ENCODE data around the gene KCNH2. TPM values are rescaled to one million over a fixed set of nuclear protein-coding genes. Genes with fewer than 3 reads are reported as not detected.

The KCNH2 gene
- total and polyA plus RNA-seq, 2 experiments from 2014 or later = 2.6 to 14.7 TPM

DNA sequence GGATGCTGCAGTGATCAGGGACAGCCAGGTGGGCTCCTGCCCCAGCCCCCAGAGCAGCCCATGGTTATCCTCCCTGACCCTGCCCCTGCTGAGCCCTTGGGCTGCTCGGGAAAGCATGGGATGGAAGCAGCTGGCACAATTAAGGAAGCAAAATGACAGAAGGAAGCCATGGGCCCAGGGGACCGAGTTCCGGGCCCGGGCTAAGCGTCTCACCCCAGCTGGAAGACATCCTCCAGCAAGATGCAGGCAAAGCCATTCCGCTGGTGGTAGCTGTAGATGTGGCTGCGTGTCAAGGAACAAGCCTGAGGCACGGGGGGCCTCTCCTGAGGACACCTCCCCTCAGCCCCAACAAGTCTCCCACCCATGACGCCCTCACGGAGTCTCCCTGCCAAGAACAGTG is 45.1 kb upstream of the KCNH2 start:
- peaks cover 35% of the 10 kb centered on the region for H3K4me1 Mint-ChIP-seq
- no peak overlapping the region for H3K4me3 Mint-ChIP-seq

More for the DNA sequence above, 45.1 kb upstream of the KCNH2 start:
- no peak overlapping the region for H3K27ac ChIP-seq (ENCODE audit: low read depth)
- no peak overlapping the region for H3K4me2 ChIP-seq
- H3F3A ChIP-seq (replicated peaks; ENCODE audit: low read depth) = no peaks in the 10 kb centered on the region; the same call in 1 of the 2 replicates
- peaks cover 27% of the 10 kb centered on the region for H3K27me3 Mint-ChIP-seq (ENCODE audit: insufficient read depth, low read depth, poor library complexity)
- H3K27ac Mint-ChIP-seq = no peak overlapping the region
- peaks cover 47% of the 10 kb centered on the region for H3K27me3 ChIP-seq (ENCODE audit: insufficient read depth)
- H3K4me1 ChIP-seq (ENCODE audit: insufficient read depth) = peaks cover 15% of the 10 kb centered on the region
- TF ChIP-seq JUNB (IDR thresholded peaks at IDR 0.05; ENCODE audit: unreplicated experiment) (no peak), EZH2 (IDR thresholded peaks at IDR 0.05; ENCODE audit: low read depth, unreplicated experiment) (no peak), STAT1 (IDR thresholded peaks at IDR 0.05; ENCODE audit: unreplicated experiment) (no peak), EZH2phosphoT487 (IDR thresholded peaks at IDR 0.05; ENCODE audit: unreplicated experiment) (no peak), ZNF114 (CRISPR knock-in tag; IDR thresholded peaks at IDR 0.05) (no peak), NANOG (IDR thresholded peaks at IDR 0.05; ENCODE audit: borderline replicate concordance) (no peak), CREB1 (CRISPR knock-in tag; IDR thresholded peaks at IDR 0.05; ENCODE audit: low read depth) (no peak), ZNF331 (CRISPR knock-in tag; IDR thresholded peaks at IDR 0.05; ENCODE audit: low read depth) (no peak), POLR2AphosphoS5 (IDR thresholded peaks at IDR 0.05; ENCODE audit: low read depth) (no peak)
- TF ChIP-seq, protein P1, sequence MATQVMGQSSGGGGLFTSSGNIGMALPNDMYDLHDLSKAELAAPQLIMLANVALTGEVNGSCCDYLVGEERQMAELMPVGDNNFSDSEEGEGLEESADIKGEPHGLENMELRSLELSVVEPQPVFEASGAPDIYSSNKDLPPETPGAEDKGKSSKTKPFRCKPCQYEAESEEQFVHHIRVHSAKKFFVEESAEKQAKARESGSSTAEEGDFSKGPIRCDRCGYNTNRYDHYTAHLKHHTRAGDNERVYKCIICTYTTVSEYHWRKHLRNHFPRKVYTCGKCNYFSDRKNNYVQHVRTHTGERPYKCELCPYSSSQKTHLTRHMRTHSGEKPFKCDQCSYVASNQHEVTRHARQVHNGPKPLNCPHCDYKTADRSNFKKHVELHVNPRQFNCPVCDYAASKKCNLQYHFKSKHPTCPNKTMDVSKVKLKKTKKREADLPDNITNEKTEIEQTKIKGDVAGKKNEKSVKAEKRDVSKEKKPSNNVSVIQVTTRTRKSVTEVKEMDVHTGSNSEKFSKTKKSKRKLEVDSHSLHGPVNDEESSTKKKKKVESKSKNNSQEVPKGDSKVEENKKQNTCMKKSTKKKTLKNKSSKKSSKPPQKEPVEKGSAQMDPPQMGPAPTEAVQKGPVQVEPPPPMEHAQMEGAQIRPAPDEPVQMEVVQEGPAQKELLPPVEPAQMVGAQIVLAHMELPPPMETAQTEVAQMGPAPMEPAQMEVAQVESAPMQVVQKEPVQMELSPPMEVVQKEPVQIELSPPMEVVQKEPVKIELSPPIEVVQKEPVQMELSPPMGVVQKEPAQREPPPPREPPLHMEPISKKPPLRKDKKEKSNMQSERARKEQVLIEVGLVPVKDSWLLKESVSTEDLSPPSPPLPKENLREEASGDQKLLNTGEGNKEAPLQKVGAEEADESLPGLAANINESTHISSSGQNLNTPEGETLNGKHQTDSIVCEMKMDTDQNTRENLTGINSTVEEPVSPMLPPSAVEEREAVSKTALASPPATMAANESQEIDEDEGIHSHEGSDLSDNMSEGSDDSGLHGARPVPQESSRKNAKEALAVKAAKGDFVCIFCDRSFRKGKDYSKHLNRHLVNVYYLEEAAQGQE (IDR thresholded peaks at IDR 0.05; ENCODE audit: unreplicated experiment) = no peak
- TF ChIP-seq, protein P2, sequence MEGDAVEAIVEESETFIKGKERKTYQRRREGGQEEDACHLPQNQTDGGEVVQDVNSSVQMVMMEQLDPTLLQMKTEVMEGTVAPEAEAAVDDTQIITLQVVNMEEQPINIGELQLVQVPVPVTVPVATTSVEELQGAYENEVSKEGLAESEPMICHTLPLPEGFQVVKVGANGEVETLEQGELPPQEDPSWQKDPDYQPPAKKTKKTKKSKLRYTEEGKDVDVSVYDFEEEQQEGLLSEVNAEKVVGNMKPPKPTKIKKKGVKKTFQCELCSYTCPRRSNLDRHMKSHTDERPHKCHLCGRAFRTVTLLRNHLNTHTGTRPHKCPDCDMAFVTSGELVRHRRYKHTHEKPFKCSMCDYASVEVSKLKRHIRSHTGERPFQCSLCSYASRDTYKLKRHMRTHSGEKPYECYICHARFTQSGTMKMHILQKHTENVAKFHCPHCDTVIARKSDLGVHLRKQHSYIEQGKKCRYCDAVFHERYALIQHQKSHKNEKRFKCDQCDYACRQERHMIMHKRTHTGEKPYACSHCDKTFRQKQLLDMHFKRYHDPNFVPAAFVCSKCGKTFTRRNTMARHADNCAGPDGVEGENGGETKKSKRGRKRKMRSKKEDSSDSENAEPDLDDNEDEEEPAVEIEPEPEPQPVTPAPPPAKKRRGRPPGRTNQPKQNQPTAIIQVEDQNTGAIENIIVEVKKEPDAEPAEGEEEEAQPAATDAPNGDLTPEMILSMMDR (conservative IDR thresholded peaks at IDR 0.05; ENCODE audit: low read depth in 2 of 2) = no peak
- TF ChIP-seq, protein P3, sequence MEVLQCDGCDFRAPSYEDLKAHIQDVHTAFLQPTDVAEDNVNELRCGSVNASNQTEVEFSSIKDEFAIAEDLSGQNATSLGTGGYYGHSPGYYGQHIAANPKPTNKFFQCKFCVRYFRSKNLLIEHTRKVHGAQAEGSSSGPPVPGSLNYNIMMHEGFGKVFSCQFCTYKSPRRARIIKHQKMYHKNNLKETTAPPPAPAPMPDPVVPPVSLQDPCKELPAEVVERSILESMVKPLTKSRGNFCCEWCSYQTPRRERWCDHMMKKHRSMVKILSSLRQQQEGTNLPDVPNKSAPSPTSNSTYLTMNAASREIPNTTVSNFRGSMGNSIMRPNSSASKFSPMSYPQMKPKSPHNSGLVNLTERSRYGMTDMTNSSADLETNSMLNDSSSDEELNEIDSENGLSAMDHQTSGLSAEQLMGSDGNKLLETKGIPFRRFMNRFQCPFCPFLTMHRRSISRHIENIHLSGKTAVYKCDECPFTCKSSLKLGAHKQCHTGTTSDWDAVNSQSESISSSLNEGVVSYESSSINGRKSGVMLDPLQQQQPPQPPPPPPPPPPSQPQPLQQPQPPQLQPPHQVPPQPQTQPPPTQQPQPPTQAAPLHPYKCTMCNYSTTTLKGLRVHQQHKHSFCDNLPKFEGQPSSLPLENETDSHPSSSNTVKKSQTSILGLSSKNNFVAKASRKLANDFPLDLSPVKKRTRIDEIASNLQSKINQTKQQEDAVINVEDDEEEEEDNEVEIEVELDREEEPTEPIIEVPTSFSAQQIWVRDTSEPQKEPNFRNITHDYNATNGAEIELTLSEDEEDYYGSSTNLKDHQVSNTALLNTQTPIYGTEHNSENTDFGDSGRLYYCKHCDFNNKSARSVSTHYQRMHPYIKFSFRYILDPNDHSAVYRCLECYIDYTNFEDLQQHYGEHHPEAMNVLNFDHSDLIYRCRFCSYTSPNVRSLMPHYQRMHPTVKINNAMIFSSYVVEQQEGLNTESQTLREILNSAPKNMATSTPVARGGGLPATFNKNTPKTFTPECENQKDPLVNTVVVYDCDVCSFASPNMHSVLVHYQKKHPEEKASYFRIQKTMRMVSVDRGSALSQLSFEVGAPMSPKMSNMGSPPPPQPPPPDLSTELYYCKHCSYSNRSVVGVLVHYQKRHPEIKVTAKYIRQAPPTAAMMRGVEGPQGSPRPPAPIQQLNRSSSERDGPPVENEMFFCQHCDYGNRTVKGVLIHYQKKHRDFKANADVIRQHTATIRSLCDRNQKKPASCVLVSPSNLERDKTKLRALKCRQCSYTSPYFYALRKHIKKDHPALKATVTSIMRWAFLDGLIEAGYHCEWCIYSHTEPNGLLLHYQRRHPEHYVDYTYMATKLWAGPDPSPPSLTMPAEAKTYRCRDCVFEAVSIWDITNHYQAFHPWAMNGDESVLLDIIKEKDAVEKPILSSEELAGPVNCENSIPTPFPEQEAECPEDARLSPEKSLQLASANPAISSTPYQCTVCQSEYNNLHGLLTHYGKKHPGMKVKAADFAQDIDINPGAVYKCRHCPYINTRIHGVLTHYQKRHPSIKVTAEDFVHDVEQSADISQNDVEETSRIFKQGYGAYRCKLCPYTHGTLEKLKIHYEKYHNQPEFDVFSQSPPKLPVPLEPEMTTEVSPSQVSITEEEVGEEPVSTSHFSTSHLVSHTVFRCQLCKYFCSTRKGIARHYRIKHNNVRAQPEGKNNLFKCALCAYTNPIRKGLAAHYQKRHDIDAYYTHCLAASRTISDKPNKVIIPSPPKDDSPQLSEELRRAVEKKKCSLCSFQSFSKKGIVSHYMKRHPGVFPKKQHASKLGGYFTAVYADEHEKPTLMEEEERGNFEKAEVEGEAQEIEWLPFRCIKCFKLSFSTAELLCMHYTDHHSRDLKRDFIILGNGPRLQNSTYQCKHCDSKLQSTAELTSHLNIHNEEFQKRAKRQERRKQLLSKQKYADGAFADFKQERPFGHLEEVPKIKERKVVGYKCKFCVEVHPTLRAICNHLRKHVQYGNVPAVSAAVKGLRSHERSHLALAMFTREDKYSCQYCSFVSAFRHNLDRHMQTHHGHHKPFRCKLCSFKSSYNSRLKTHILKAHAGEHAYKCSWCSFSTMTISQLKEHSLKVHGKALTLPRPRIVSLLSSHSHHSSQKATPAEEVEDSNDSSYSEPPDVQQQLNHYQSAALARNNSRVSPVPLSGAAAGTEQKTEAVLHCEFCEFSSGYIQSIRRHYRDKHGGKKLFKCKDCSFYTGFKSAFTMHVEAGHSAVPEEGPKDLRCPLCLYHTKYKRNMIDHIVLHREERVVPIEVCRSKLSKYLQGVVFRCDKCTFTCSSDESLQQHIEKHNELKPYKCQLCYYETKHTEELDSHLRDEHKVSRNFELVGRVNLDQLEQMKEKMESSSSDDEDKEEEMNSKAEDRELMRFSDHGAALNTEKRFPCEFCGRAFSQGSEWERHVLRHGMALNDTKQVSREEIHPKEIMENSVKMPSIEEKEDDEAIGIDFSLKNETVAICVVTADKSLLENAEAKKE (CRISPR knock-in tag; IDR thresholded peaks at IDR 0.05) = no peak
- TF ChIP-seq, protein P4, sequence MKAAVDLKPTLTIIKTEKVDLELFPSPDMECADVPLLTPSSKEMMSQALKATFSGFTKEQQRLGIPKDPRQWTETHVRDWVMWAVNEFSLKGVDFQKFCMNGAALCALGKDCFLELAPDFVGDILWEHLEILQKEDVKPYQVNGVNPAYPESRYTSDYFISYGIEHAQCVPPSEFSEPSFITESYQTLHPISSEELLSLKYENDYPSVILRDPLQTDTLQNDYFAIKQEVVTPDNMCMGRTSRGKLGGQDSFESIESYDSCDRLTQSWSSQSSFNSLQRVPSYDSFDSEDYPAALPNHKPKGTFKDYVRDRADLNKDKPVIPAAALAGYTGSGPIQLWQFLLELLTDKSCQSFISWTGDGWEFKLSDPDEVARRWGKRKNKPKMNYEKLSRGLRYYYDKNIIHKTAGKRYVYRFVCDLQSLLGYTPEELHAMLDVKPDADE (IDR thresholded peaks at IDR 0.05) = no peak
- H3K9me3 Mint-ChIP-seq = peaks cover 4% of the 10 kb centered on the region; the same call in 2 of the 3 replicates
- no peaks in the 10 kb centered on the region; the same call in 1 of the 2 replicates for H3K36me3 ChIP-seq (ENCODE audit: insufficient read depth)
- ATAC-seq = no peak
- H3K36me3 Mint-ChIP-seq (ENCODE audit: low read depth) = peaks cover 4% of the 10 kb centered on the region
- H3K9me2 ChIP-seq (ENCODE audit: insufficient read depth) = no peaks in the 10 kb centered on the region
- H4K20me1 ChIP-seq (replicated peaks; ENCODE audit: insufficient read depth) = no peaks in the 10 kb centered on the region
- no peak overlapping the region for H3K4me3 ChIP-seq
- no peak overlapping the region for H2AFZ ChIP-seq
- DNase-seq (ENCODE audit: low spot score) = no peak
- no peaks in the 10 kb centered on the region for H3K79me2 ChIP-seq (replicated peaks; ENCODE audit: insufficient read depth)

Data from GM23338 (cell line).